Hepatocyte (in vitro differentiated cells): ENCODE measurements around the gene ANKRD13C. TPM values are rescaled to one million over a fixed set of nuclear protein-coding genes. Genes with fewer than 3 reads are reported as not detected.

Experiments used
- DNase-seq: peaks from one replicate; pipeline ENCODE4 v3.0.0-alpha.2; 2016; ENCODE audit warnings: low spot score
- H2AFZ ChIP-seq: fragments of 200-600 bp; sonication (generic); 2 replicates; pipeline ENCODE4 v1.6.0; 2016; ENCODE audit warnings: antibody characterized with exemption, mild to moderate bottlenecking
- H3K27ac ChIP-seq: fragments of 200-600 bp; sonication (generic); 2 replicates; pipeline ENCODE4 v1.5.1; 2016; ENCODE audit warnings: mild to moderate bottlenecking
- H3K27me3 ChIP-seq: fragments of 200-600 bp; sonication (generic); 2 replicates; pipeline ENCODE4 v1.6.1; 2016
- H3K36me3 ChIP-seq: fragments of 200-600 bp; sonication (generic); replicated peaks from 2 replicates; pipeline ENCODE4 v1.5.1; 2016; ENCODE audit warnings: low read depth; ENCODE audit not compliant: insufficient read depth
- H3K4me1 ChIP-seq: fragments of 200-600 bp; sonication (generic); 2 replicates; pipeline ENCODE4 v1.5.1; 2016; ENCODE audit warnings: mild to moderate bottlenecking, moderate library complexity; ENCODE audit not compliant: insufficient read depth
- H3K4me2 ChIP-seq: fragments of 200-600 bp; sonication (generic); 2 replicates; pipeline ENCODE4 v1.6.0; 2016
- H3K4me3 ChIP-seq: fragments of 200-600 bp; sonication (generic); 2 replicates; pipeline ENCODE4 v1.5.1; 2016; ENCODE audit warnings: mild to moderate bottlenecking
- H3K79me2 ChIP-seq: fragments of 200-600 bp; sonication (generic); 2 replicates; pipeline ENCODE4 v1.6.0; 2017; ENCODE audit warnings: mild to moderate bottlenecking
- H3K9me2 ChIP-seq: fragments of 200-600 bp; sonication (generic); replicated peaks from 2 replicates; pipeline ENCODE4 v1.6.0; 2017; ENCODE audit warnings: mild to moderate bottlenecking; ENCODE audit not compliant: insufficient read depth
- H3K9me3 ChIP-seq: fragments of 200-600 bp; sonication (generic); 2 replicates; pipeline ENCODE4 v1.5.1; 2016; ENCODE audit warnings: low read depth, mild to moderate bottlenecking
- H4K20me1 ChIP-seq: fragments of 200-600 bp; sonication (generic); 2 replicates; pipeline ENCODE4 v1.6.0; 2016; ENCODE audit warnings: mild to moderate bottlenecking; ENCODE audit not compliant: insufficient read depth, poor library complexity, severe bottlenecking
- EZH2 ChIP-seq: fragments of 200-600 bp; sonication (generic); IDR thresholded peaks from 2 replicates; pipeline ENCODE4 v1.6.1; 2016; ENCODE audit warnings: antibody characterized with exemption, mild to moderate bottlenecking, borderline replicate concordance
- EZH2phosphoT487 ChIP-seq: fragments of 200-600 bp; sonication (generic); IDR thresholded peaks from one replicate; pipeline ENCODE4 v1.6.1; 2018; ENCODE audit warnings: antibody characterized with exemption, mild to moderate bottlenecking, low read depth, moderate library complexity; ENCODE audit not compliant: unreplicated experiment, severe bottlenecking
- WGBS: methylation state at CpG from one replicate; pipeline ENCODE4 v1.1.6; 2016; ENCODE audit warnings: low lambda C conversion rate; ENCODE audit errors: missing lambda C conversion rate; 5-methylcytosine and 5-hydroxymethylcytosine counted together
- polyA plus RNA-seq: library from polyadenylated mRNA; unstranded; fragments of >200 nt; fragmentation: Nextera tagmentation; extraction: Ambion mirVana; gene quantifications from 2 replicates; pipeline ENCODE4 v1.2.1, GENCODE V29; 2016
- total RNA-seq: library from RNA; depleted of rRNA; stranded (reverse); fragments of >200 nt; gene quantifications from 2 replicates; pipeline ENCODE4 v1.2.3, GENCODE V29; 2014
- TF ChIP-seq, protein P1 (sequence below): fragments of 200-600 bp; sonication (generic); IDR thresholded peaks from 2 replicates; pipeline ENCODE4 v1.5.1; 2016; ENCODE audit warnings: antibody characterized with exemption, mild to moderate bottlenecking; ENCODE audit not compliant: poor library complexity

Gene ANKRD13C
- total and polyA plus RNA-seq, 2 experiments from 2014 or later: 14.9 to 26.5 TPM

DNA sequence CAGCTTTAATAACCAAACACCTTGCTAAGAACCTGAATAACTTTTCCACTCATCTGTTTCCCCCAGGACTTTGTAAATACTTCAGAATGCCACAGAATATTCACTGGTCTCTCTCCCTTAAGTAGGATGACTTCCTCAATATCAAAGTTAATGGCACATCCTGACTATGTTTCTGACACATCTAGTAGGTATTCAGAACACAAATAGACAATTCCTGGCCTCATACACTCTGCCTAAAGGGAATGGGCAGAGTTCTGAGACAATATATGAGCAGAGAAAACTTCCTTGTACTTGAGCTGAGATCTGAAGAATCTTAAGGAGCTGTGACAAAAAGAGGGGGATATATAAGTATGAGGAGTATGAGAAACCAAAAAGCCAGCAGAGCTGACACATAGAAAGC lies 34.8 kb downstream of the ANKRD13C start:
- H3K9me3 ChIP-seq: no peaks in the 10 kb centered on the region
- H3K4me2 ChIP-seq: no peak overlapping the region
- no peaks in the 10 kb centered on the region for H3K36me3 ChIP-seq
- H2AFZ ChIP-seq: no peak overlapping the region
- H3K4me3 ChIP-seq: no peak overlapping the region
- no peaks in the 10 kb centered on the region for H3K27me3 ChIP-seq
- H3K4me1 ChIP-seq: no peaks in the 10 kb centered on the region
- no peak overlapping the region for H3K27ac ChIP-seq
- DNase-seq: no peak
- no peaks in the 10 kb centered on the region for H3K9me2 ChIP-seq
- no peaks in the 10 kb centered on the region for H4K20me1 ChIP-seq
- H3K79me2 ChIP-seq: peaks cover 52% of the 10 kb centered on the region
- TF ChIP-seq, protein P1, sequence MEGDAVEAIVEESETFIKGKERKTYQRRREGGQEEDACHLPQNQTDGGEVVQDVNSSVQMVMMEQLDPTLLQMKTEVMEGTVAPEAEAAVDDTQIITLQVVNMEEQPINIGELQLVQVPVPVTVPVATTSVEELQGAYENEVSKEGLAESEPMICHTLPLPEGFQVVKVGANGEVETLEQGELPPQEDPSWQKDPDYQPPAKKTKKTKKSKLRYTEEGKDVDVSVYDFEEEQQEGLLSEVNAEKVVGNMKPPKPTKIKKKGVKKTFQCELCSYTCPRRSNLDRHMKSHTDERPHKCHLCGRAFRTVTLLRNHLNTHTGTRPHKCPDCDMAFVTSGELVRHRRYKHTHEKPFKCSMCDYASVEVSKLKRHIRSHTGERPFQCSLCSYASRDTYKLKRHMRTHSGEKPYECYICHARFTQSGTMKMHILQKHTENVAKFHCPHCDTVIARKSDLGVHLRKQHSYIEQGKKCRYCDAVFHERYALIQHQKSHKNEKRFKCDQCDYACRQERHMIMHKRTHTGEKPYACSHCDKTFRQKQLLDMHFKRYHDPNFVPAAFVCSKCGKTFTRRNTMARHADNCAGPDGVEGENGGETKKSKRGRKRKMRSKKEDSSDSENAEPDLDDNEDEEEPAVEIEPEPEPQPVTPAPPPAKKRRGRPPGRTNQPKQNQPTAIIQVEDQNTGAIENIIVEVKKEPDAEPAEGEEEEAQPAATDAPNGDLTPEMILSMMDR: no peak
- no peak for TF ChIP-seq EZH2phosphoT487
- TF ChIP-seq EZH2: no peak

DNA sequence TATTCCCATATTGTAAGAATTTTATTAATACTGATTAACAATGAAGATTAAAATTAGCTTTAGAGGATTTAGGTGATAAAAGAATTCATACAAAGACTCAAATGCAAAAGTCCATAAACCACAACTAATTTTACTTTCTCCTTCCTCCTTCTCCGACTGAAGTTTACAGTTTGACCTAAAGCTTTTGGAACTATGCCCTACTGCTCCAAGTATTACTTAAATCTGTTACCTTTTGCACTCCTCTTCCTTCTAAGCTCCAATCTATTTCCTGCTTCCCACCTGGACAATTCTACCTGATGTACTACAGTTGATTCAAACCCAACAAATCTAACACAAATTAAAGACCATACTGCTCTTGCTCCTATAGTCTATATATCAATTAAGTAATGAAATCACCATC lies 36.3 kb downstream of the ANKRD13C start:
- H3K79me2 ChIP-seq: peaks cover 43% of the 10 kb centered on the region

DNA sequence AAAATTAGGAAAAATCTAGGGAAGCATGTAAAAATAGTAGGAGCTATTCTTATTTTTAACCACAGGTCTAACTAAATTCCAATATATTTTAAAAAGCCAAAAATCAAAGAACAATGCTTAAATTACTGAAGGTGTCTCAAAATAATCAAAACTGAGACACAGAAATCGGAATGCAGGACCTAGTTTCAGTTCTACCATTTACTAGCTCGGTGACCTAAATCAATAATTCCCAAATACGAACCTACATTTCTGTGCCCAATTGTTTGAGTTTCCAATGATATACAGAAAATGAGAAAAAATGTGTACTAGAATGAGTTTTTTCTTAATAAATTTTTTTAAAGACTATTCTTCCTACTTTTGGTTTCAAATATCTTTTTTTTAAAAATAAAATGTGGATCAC lies 37.4 kb downstream of the ANKRD13C start:
- no peaks in the 10 kb centered on the region for H3K9me2 ChIP-seq
- no peak overlapping the region for H3K4me2 ChIP-seq
- no peaks in the 10 kb centered on the region for H3K4me1 ChIP-seq
- H3K4me3 ChIP-seq: no peak overlapping the region
- DNase-seq: no peak
- no peak overlapping the region for H3K27ac ChIP-seq
- no peaks in the 10 kb centered on the region for H3K27me3 ChIP-seq
- H3K9me3 ChIP-seq: no peaks in the 10 kb centered on the region
- no peak for TF ChIP-seq EZH2
- TF ChIP-seq EZH2phosphoT487: no peak
- TF ChIP-seq, protein P1: no peak
- peaks cover 36% of the 10 kb centered on the region for H3K79me2 ChIP-seq
- H2AFZ ChIP-seq: no peak overlapping the region
- no peaks in the 10 kb centered on the region for H4K20me1 ChIP-seq
- WGBS: 94% methylated on average over 3 of the region's 3 CpGs
- H3K36me3 ChIP-seq: no peaks in the 10 kb centered on the region

More for the DNA sequence above, 36.3 kb downstream of the ANKRD13C start:
- Histone ChIP-seq H2AFZ (no peak overlapping the region), H3K4me2 (no peak overlapping the region), H3K4me3 (no peak overlapping the region), H3K9me2 (no peaks in the 10 kb centered on the region), H3K4me1 (no peaks in the 10 kb centered on the region), H3K27ac (no peak overlapping the region), H3K36me3 (no peaks in the 10 kb centered on the region), H3K27me3 (no peaks in the 10 kb centered on the region), H4K20me1 (no peaks in the 10 kb centered on the region), H3K9me3 (no peaks in the 10 kb centered on the region)
- 73% methylated on average over 1 of the region's 1 CpG for WGBS
- DNase-seq: no peak
- TF ChIP-seq, protein P1: no peak
- TF ChIP-seq EZH2phosphoT487 (no peak), EZH2 (no peak)

DNA sequence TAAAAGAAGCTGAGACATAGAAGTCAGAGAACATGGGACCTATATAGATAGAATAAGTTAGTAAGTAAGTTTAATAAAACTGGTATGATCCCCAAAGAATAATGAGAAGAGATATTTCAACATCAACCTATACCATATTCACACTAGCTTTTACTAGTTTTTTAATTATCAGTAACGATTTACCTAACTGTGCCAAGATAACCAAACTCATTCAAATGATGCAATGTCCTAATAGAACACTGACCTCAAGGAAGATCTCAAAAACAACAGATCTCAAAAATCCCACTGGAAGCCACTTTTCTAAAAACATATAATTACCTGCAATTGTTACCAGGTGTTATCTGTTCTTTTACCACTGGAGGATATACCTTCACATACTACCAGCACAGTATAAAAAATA lies 38.7 kb downstream of the ANKRD13C start:
- Histone ChIP-seq H3K4me2 (no peak overlapping the region), H3K4me3 (no peak overlapping the region), H3K27ac (no peak overlapping the region), H2AFZ (no peak overlapping the region), H3K4me1 (no peaks in the 10 kb centered on the region), H4K20me1 (no peaks in the 10 kb centered on the region), H3K27me3 (no peaks in the 10 kb centered on the region), H3K9me3 (no peaks in the 10 kb centered on the region), H3K36me3 (no peaks in the 10 kb centered on the region), H3K79me2 (peaks cover 23% of the 10 kb centered on the region), H3K9me2 (no peaks in the 10 kb centered on the region)
- 91% methylated on average over 1 of the region's 1 CpG for WGBS
- DNase-seq: no peak
- no peak for TF ChIP-seq EZH2phosphoT487
- TF ChIP-seq EZH2: no peak
- TF ChIP-seq, protein P1: no peak
